HG03135 (cell line): ENCODE data around the gene PPP2R5E.

Source experiments
- ATAC-seq: cut with Tn5 transposase; IDR thresholded peaks from one replicate; pipeline ENCODE4 v1.9.1; 2021; ENCODE audit warnings: mild to moderate bottlenecking, moderate library complexity; ENCODE audit not compliant: unreplicated experiment

Gene PPP2R5E

GRCh38 chr14:63474111-63474510 lies 69.1 kb downstream of the PPP2R5E start:
- ATAC-seq: no peak

GRCh38 chr14:63472986-63473788 lies 70.0 kb downstream of the PPP2R5E start:
- no peak for ATAC-seq

DNA sequence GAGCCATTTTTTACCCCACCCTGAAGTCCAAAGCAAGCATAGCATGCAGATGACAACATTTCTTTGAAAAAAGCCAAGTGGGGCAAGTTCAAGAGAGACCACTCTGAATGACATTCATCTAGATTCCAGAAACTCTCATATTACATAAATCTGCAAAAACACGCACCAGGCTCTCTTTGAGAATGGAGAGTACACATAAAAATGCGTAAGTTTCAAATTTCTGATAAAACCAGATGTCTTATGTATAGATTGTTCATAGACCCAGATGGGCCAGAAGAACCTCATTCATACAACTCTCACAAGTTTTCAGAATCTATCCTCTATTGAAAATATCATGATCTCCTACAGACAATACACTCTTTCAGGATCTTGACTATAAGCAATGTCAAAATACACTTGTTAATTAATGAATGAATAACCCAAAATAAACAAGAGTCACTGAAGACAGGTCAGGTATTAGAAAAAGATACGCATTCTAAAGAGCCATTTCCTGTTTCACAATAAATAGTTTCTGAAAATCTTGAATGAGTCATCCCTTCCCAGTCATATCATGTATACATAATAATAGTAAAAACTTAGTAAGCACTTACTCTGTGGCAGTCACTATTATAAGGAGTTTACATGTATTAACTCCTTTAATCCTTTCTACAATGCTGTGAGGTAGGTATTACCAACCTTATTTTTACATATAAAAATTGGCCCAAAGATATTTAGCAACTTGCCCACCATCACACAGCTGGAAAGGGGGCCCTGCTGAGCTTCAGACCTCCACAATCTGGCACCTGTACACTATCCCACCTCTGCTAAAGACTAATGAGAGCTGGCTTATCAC lies 72.0 kb downstream of the PPP2R5E start:
- ATAC-seq: peak; percentile 90

DNA sequence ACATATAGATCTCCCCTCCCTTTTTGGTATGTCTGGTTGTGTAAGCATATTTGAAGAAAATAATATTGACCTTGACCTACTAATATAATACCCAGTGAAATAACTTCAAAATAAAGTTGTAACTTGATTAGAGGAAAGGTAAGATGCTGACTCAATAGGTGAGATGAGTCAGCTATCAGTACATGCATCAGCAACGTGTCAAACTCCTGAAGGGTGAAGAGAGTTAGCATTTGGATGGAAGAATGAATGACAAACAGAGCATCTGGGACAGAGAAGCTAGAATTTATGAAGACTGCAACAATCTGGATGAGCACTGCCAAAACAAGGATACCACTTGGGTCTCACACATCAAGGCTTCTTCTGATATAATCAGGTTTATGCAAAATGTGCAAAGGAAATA lies 74.9 kb downstream of the PPP2R5E start:
- ATAC-seq: no peak

- ATAC-seq: no peak
These were observed 75.6 kb downstream of the PPP2R5E start for GRCh38 chr14:63467440-63468072.

- ATAC-seq: no peak
These were observed 77.8 kb downstream of the PPP2R5E start for GRCh38 chr14:63465347-63465746.

- ATAC-seq: no peak
These were observed 82.4 kb downstream of the PPP2R5E start for GRCh38 chr14:63460680-63461369.

DNA sequence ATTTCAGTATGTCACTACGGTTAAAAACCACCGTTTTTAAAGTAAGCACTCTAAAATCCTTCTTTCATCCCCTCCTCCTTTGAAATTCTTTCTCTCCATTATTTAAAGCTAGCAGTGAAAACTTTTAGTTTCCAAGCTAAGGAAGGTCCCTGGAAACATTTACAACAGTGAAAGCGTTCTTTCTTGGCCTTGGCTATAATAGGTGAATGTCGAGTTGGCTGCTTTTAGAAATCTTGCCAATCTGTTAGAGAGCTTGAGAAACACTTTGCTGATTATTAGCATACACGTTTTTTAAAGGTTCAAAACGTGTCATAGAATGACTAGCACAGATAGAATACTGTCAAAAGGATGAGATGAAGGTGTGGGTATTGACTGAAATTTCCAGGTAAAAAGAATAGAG lies 83.4 kb downstream of the PPP2R5E start:
- ATAC-seq: no peak

DNA sequence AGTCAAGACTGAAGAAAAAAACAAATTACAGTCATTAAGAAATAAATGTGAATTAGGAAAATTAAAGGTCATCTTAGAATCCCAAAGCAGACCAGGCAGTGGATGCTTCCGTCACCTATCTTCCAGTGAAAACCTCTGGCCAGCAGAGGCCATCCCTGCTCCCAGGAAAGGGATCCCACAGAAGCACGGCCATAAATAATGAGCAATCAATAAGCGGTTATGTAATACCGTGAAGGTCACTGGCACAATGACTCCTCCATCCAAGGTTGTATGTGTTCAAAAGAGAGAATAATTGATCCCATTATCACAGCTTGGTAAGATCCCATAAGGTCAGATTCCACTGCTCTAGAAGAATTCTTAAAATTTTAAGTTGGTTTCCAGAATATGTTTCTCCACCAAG lies 85.7 kb downstream of the PPP2R5E start:
- no peak for ATAC-seq

GRCh38 chr14:63454863-63455622 lies 88.1 kb downstream of the PPP2R5E start:
- ATAC-seq: no peak

- ATAC-seq: no peak
These were observed 88.7 kb downstream of the PPP2R5E start for GRCh38 chr14:63454436-63454835.

DNA sequence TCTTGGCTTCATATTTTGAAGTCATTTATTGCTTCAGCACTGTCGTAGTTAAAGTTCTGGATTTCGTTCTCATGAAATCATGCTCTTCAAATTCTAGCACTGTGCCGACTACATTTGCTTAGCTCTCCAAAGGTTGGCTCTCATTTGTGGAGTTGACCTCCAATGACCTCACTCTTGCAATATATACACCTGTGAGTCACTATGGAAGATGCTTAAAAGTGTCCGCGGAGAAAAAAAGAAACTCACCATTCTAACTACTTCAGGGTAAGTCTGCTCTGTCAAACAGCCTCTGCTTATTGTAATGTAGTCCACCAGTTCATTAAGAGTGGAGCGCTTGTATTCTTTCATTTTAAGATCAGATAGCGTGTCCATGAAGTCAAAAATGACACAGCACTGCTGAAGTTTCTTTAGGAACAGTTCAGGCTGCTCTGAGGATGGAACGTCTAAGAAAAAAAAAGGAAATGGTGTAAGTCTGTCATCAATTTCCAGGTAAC lies 89.7 kb downstream of the PPP2R5E start:
- ATAC-seq: no peak

DNA sequence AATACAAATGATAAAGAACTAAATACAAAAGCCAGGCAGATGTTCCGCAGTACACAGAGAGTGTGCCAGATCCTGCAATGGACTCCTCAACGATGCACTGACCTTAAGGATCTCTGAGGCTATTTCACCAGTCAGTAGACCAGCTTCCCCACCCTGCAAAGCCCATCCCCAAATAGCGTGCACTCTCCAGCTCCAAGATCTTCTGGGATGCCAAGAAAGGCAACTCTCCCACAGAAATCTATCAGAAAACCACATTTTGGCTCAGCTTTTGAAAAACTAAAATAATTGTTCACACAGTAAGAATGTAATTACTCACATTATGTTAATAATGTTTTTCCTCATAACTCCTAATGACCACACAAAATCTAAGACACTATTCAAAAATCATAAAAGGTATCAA lies 90.4 kb downstream of the PPP2R5E start:
- no peak for ATAC-seq

- no peak for ATAC-seq
These were observed 94.3 kb downstream of the PPP2R5E start for GRCh38 chr14:63448841-63449240.

DNA sequence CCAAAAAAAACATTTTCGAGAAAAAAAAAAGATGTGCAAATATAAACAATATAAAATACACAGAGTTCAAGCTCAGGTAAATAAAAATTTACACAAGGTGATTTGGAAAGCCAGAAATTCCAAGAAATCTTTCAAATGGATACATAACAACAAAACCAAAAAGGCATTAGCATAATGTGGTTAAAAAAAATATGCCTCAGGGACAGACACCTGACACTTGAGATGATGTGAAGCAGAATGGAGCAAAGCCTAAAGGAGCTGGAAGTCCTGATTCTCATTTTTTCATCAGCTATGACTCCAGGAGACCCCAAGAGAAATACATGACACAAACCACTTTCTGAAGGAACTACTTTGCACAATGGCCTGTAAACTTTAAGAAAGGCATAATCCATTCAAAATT lies 98.6 kb downstream of the PPP2R5E start:
- no peak for ATAC-seq

DNA sequence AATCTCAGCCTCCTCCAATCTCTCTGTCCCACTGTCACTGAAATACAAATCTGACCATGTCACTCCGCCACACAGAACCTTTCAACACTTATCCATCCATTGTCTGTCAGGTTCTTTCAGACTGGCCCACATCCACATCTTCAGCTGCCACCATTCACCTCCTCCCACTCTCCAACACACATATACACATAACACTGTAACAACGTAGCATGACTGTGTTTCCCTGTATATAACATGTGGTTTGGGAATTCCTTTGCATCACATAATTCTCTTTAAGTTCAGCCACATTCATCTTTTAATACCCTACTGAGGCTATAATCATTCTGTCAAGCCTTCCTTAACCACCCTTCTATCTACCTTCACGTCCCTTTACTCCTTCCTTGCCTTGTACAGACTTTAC lies 99.2 kb downstream of the PPP2R5E start:
- ATAC-seq: no peak

DNA sequence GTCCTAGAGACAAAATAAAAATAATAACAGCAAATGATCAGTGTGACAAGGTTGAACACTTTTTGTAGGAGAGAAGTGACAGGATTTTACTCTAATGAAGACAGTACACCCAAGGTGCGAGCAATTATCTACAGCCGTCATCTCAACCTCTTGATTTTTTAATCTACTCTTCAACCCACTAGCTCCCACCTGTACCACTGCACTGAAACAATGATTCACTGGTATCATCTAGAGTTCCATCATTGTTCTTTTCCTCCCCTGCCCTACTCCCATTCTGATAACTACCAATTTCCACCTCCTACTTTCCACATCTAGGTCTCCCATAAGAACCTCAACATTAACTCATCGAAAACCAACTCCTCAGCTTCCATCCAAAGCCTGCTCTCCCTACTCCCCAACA lies 99.8 kb downstream of the PPP2R5E start:
- no peak for ATAC-seq

DNA sequence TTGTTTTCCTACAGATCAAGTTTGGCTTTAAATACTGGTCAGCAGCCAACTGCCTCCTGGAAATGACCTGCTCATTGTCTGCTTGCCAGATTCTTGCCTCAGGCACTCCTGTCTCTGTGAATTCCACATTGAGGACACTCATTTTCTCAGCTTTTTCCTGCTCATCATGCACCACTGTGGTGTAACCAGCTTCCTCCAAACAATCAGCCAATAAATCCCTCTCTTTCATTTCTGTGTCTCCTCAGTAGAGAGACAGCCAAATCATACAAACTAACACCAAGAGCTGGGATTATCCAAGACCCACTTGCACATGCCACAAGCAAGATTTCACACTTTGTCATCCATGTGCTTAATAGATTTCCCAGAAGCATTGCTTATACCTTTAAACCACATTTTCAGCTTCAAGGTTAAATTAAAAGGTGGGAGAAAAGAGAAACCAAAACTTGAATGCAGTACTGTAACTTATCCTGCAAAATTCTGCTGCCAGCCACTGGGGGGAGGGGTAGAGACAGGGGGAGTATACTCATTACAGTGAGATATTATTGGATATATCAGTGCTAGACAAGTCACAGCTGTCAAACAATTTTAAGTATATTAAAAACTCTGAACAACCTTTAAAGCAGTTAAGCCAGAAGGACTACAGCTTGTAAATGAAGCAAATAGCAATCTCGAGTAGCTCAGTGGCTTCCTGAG lies 105.0 kb downstream of the PPP2R5E start:
- no peak for ATAC-seq

DNA sequence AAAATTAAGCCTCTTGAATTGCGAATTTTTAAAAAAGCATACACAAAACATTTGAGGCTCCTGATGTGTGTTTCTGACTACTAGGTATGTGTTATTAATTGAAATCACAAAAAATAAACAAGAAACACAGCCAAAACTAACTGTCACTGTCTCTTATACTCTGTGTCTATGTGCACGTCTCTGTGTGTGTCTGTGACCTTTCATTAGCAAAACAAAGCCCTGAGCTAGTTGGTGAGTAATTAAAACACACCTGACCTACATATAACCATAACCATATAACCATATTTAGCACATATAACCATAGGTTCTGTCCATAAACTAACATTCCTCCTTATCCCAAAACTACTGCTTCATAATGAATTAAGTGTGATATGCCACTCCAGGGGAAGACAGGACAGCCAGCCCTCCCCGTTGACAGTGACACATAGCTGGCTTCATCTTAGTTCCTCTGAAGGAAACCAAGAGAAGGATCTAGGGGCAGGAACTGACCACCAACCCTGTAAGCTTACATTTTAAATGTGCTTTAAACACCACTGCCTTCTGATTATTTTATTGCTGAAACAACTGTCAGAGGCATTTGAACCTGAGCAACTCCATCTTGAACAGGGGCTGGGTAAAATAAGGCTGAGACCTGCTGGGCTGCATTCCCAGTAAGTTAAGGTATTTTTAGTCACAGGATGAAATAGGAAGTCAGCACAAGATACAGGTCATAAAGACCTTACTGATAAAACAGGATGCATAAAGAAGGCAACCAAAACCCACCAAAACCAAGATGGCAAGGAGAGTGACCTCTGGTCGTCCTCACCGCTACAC lies 106.7 kb downstream of the PPP2R5E start:
- no peak for ATAC-seq
